GM19099 (cell line): ENCODE measurements around the gene TBC1D17.

Experiments
- POLR2A ChIP-seq: IDR thresholded peaks from 3 replicates; pipeline ENCODE4 v1.6.1; 2011; ENCODE audit warnings: low read depth; ENCODE audit not compliant: insufficient read length; ENCODE audit errors: extremely low read depth

TBC1D17 gene

GRCh38 chr19:49908480-49909420 is 31.2 kb downstream of the TBC1D17 start:
- no peak for TF ChIP-seq POLR2A

GRCh38 chr19:49910179-49910578 is 32.7 kb downstream of the TBC1D17 start:
- TF ChIP-seq POLR2A: peak; percentile 27

- TF ChIP-seq POLR2A: no peak
Measured at GRCh38 chr19:49911381-49912145, 34.1 kb downstream of the TBC1D17 start.

GRCh38 chr19:49912965-49913685 is 35.6 kb downstream of the TBC1D17 start:
- TF ChIP-seq POLR2A: no peak

GRCh38 chr19:49913720-49914119 is 36.2 kb downstream of the TBC1D17 start:
- no peak for TF ChIP-seq POLR2A

- no peak for TF ChIP-seq POLR2A
Measured at GRCh38 chr19:49915271-49915670, 37.8 kb downstream of the TBC1D17 start.

GRCh38 chr19:49916839-49917733 is 39.6 kb downstream of the TBC1D17 start:
- TF ChIP-seq POLR2A: peak; percentile 21

GRCh38 chr19:49918089-49918488 is 40.6 kb downstream of the TBC1D17 start:
- no peak for TF ChIP-seq POLR2A

GRCh38 chr19:49920624-49921363 is 43.3 kb downstream of the TBC1D17 start:
- no peak for TF ChIP-seq POLR2A

- peak; percentile 20 for TF ChIP-seq POLR2A
Measured at GRCh38 chr19:49921871-49922795, 44.6 kb downstream of the TBC1D17 start.

GRCh38 chr19:49923055-49924003 is 45.8 kb downstream of the TBC1D17 start:
- TF ChIP-seq POLR2A: no peak
